Stimulated activated CD4-positive, alpha-beta T cell treated with anti-CD3 and anti-CD28 coated beads, TNF-alpha, amount 100 ng/mL, for 24 hours (primary cell): ENCODE data around the gene BICD1.

Experiments used
- DNase-seq, 3 experiments: peaks; one replicate each; pipeline ENCODE4 v3.0.0-alpha.2; 2020; ENCODE audit warnings: low read depth in 3 of 3

BICD1 gene

GRCh38 chr12:32281098-32281497 lies 174.5 kb downstream of the BICD1 start:
- DNase-seq, result no peak

DNA sequence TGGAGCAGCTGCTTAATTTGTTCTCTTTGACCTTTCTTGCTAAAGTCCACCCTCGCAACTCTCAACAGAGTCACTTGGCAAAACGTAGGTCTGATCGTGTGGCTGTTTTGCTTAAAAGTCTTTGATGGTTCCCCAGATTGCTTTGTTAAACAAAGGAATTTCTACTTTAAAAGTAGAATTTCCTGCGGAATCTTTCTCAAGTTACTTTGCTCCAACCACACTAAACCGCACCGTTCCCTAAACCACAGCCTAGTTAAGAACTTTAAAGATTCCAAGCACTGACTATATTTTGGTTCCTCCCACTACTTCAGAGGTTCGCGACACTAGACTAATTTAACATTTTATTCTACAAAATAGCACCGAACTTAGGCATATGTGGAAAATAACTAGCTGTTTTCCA lies 177.9 kb downstream of the BICD1 start:
- DNase-seq, result no peak

DNA sequence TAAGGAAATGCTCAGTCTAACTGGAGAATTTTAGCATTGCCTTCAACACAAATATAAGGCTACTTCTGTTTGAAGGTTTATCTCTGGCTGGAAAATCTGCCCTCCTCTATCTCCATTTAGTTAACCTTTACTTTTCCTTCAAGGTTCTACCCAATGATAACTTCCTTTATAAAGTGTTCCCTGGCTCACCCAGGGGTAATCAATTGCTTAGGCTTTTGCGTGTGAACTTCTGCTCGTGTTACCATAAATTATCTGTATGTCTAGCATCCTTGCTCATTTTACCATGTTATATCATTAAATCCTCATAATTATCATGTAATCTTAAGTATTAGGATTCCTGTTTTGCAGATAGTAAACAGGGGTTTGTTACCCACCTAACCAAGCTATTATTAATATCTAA lies 178.4 kb downstream of the BICD1 start:
- DNase-seq, result no peak

GRCh38 chr12:32285489-32285888 lies 178.8 kb downstream of the BICD1 start:
- no peak for DNase-seq

DNA sequence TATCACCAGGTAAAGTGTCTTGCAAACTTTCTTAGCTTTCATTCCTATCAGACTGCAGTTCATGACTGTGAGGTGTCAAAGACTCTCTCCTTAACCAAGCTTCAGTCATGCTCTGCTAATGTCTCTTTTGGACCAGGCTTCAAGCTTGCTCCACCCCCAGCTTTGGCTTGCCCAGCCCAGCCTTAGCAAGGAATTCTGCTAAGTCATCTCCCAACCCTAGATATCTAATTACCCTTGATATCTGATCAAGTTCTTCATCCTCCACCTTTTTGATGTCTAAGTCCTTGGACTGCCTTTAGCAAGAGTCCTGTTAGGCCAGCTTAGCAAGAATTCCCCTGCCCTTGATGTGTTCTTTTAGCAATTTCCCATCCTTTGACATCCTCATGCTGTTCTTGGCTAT lies 183.8 kb downstream of the BICD1 start:
- no peak for DNase-seq

GRCh38 chr12:32292151-32292550 lies 185.5 kb downstream of the BICD1 start:
- no peak for DNase-seq

GRCh38 chr12:32293808-32294419 lies 187.3 kb downstream of the BICD1 start:
- no peak for DNase-seq

DNA sequence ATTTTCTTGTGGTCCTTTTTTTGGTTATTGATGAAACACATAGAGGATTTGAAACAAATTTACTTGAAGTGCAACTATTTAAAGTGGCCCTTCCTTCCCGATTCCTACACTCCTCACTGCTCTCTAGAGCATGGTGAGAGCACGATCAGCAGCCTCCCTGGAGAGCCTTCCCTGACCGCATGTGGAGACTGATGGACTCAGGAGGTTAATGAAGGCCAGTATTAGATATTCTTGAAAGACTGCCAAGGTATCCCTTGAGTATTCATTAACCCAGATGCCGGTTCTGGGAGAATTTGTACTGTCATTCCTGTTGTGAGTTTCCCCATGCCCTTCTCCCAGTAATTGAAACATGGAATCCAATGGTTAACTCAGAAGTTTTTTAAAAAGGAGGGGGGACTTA lies 189.9 kb downstream of the BICD1 start:
- DNase-seq, result no peak

GRCh38 chr12:32298917-32299316 lies 192.3 kb downstream of the BICD1 start:
- DNase-seq, result no peak

DNA sequence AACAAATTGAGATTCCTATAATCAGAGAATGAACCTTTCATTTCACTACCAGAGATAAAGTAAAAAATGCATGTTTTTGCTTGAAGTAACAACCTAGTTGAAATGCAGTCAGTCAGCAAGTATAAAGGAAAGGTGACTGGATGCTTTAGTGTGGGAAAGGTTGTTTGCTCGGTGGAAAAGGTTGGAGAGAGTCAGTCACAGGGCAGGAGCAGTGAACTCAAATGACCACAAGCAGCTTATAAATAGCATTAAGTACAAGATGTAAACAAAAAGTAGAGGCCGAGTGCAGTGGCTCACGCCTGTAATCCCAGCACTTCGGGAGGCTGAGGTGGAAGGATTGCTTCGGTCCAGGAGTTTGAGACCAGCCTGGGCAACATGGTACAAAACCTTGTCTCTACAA lies 194.6 kb downstream of the BICD1 start:
- DNase-seq, result no peak

DNA sequence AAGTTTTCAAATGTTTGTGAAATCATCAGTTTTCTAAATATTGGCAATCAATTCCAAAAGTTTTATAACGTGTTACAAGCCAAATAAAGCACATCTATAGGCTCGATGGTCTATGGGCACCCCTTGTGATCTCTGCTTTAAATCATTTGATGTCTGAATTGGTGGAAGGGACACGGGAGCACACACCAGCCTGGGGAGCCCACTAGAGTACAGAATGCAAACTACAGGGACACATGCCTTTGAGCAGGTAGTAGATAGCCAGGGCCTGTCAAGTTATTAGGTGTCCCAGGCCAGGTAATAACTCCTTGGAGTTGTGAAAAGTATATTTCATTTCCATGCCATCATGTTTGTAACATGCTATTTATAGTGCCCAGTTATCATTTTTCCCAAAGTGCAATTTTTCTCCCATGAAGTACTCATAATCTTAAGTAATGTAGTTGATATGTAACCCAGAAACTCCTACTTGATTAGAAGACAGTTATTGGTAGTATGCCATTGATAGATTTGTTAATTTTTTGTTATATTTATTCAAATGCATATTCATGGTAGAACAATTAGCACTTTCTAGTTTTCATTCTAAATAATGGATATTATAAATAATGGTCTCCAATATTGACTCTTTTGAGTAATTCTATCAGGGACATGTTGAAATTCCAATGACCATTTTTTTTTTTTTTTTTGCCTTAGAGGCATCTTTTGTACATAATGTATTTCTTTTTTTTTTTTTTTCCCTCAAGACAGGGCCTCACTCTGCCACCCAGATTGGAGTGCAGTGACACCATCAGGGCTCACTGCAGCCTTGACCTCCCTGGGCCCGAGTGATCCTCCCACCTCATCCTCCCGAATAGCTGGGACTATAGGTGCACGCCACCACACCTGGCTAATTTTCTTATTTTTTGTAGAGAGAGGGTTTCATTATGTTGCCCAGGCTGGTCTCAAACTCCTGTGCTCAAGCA lies 195.8 kb downstream of the BICD1 start:
- DNase-seq, result no peak

- no peak for DNase-seq
These were observed 196.5 kb downstream of the BICD1 start for GRCh38 chr12:32303174-32303549.

GRCh38 chr12:32305163-32305562 lies 198.5 kb downstream of the BICD1 start:
- DNase-seq, result no peak

DNA sequence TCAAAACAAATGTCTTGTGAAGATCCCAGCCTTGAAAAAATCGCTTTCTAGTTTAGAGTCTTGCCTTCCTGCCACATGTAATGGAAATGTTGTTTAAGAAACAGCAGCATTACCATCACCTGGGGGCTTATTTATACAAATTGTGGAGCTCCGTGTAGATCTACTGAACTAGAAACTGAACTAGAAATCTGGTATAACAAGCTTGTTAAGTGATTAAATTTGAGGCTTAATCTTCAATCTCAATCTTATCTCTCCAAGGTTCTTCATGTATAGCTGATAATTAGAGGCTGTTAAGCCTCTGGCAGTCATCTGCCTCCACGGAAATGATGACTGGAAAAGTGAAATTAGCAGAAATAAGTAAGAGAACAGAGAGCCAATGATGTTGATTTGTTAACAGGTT lies 200.7 kb downstream of the BICD1 start:
- no peak for DNase-seq

DNA sequence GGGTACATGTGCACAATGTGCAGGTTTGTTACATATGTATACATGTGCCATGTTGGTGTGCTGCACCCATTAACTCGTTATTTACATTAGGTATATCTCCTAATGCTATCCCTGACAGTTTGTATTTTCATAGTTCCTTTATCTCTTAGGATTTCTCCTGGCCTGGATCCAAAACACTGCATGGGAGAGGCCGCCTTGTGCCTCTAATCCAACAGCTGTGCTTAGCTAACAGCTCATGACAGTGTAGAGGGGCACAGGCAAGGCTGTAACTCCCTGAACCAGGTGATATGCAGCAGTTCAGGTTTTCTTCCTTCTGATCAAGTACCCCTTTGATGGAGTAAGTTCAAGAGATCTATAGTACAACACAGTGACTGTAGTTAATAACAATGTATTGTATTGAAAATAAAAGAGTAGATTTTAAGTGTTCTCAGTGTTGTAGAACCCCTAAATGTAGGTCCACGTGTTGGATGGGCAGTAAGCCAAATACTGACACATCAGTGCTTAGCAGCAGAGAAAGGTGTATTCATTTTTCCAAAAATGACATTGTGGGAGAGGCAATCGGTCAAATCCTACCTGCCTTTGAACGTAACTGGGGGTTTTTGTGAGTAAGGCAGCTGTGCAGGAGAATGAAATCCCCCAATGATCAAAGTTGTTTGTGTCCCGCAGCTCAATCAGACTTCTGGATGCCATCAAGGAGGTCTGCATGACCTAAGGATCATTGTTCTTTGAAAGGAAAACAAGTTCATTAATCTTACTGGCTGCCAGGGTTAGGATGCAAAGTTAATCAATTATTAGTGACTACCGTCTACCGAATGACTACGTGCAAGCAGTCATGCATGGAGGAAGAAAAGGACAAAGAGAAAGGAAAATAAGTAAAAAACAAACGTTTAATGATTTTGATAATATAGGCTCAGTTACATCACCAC lies 203.4 kb downstream of the BICD1 start:
- DNase-seq, result no peak

GRCh38 chr12:32312049-32312670 lies 205.5 kb downstream of the BICD1 start:
- no peak for DNase-seq

GRCh38 chr12:32322354-32322753 lies 215.7 kb downstream of the BICD1 start:
- no peak for DNase-seq

- DNase-seq, result no peak
These were observed 224.5 kb downstream of the BICD1 start for GRCh38 chr12:32331133-32331532.

- no peak for DNase-seq
These were observed 225.8 kb downstream of the BICD1 start for GRCh38 chr12:32332446-32332845.

DNA sequence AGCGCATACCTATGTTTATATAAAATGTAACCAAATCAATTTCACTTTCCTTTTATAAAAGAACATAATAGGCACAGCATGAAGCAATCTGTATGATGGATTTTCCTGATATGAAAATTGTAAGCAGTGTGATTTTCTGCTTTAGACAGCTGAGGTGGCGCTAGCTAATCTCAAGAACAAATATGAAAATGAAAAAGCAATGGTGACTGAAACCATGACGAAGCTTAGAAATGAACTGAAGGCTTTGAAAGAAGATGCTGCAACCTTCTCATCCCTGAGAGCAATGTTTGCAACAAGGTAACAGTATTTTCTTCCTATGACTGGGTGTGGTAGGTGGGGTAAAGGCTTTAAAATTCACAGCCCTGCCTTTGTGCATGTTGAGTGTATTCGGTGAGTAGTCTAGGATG lies 227.7 kb downstream of the BICD1 start:
- DNase-seq, result no peak

- no peak for DNase-seq
These were observed 229.6 kb downstream of the BICD1 start for GRCh38 chr12:32336261-32336660.

DNA sequence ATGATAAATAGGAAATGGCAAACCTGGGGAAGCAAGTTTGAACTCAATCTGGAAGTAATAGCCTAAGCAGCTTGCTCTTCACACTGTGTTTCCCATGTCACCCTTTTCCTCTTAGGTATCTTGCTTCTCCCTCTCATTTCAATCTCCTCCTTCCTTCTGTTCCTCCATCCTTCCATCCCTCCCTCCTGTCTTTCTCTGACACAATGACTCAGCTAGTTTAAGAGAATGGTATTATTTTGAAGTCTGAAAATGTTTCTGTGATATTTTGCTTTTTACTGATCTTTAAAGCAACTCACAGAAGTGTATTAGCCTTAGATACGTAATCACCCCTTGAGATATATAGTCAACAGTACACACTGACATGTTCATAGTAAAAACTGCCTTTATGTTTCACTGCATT lies 236.8 kb downstream of the BICD1 start:
- no peak for DNase-seq
